Spleen (tissue), 11 donors: ENCODE results near the gene GLRA3. TPM values are rescaled to one million over a fixed set of nuclear protein-coding genes. Genes with fewer than 3 reads are reported as not detected.

ENCODE experiments used
- DNase-seq: peaks from one replicate; pipeline ENCODE4 v3.0.0-alpha.2; 2020
- H3K27ac ChIP-seq, 8 donors: fragments of 200-600 bp; sonication (generic) in 7 of 8; 1 replicate in 4 of 8; 2 replicates in 4 of 8; pipeline versions ENCODE4 v1.5.0 to v1.8.0; 2016 to 2021; ENCODE audit warnings: inconsistent platforms in 4 of 8, mild to moderate bottlenecking in 4 of 8, moderate library complexity in 1 of 8
- H3K27me3 ChIP-seq, 7 donors: fragments of 200-600 bp; sonication (generic) in 6 of 7; replicated peaks in 1 of 7; 1 replicate in 4 of 7; 2 replicates in 3 of 7; pipeline versions ENCODE4 v1.5.0 to v1.8.0; 2016 to 2021; ENCODE audit warnings: inconsistent platforms in 3 of 7, mild to moderate bottlenecking in 1 of 7
- H3K36me3 ChIP-seq, 6 donors: fragments of 200-600 bp; sonication (generic) in 5 of 6; 1 replicate in 4 of 6; 2 replicates in 2 of 6; pipeline versions ENCODE4 v1.5.0 to v1.8.0; 2016 to 2021; ENCODE audit warnings: inconsistent platforms in 2 of 6
- H3K4me1 ChIP-seq, 6 donors: fragments of 200-600 bp; sonication (generic) in 5 of 6; 1 replicate in 3 of 6; 2 replicates in 3 of 6; pipeline versions ENCODE4 v1.5.0 to v1.8.0; 2016 to 2021; ENCODE audit warnings: inconsistent platforms in 3 of 6
- H3K4me3 ChIP-seq, 8 donors: fragments of 200-600 bp; sonication (generic) in 7 of 8; 1 replicate in 4 of 8; 2 replicates in 4 of 8; pipeline versions ENCODE4 v1.5.0 to v1.8.0; 2016 to 2021; ENCODE audit warnings: inconsistent platforms in 4 of 8, mild to moderate bottlenecking in 4 of 8, moderate library complexity in 2 of 8
- H3K9me3 ChIP-seq, 8 donors: fragments of 200-600 bp; sonication (generic) in 7 of 8; 1 replicate in 4 of 8; 2 replicates in 4 of 8; pipeline versions ENCODE4 v1.5.0 to v1.8.0; 2016 to 2021; ENCODE audit warnings: inconsistent platforms in 4 of 8
- POLR2A ChIP-seq, 3 donors: fragments of 450-650 bp; IDR thresholded peaks; one replicate each; pipeline ENCODE4 v1.5.1; 2017; ENCODE audit warnings: antibody characterized with exemption in 3 of 3, mild to moderate bottlenecking in 1 of 3
- POLR2AphosphoS5 ChIP-seq, 3 donors: sonication (generic); formaldehyde crosslinking; IDR thresholded peaks; one replicate each; pipeline ENCODE4 v1.5.1; 2017; ENCODE audit warnings: antibody characterized with exemption in 3 of 3
- WGBS, 5 donors: extraction: QIAGEN DNeasy Blood & Tissue Kit in 3 of 5; methylation state at CpG; one replicate each; pipeline versions ENCODE4 v1.1.5 to v1.1.7; 2013 to 2018; 5-methylcytosine and 5-hydroxymethylcytosine counted together
- intact Hi-C: fragments of 100-400 bp; cut with DNase I; formaldehyde crosslinking; loops from one replicate; pipeline ENCODE4 v1.15.0; 2023; ENCODE audit warnings: low total_unique reads
- polyA plus RNA-seq, 3 donors: library from polyadenylated mRNA; stranded (reverse); fragments of 200-250 nt; gene quantifications; one replicate each; pipeline ENCODE4 v1.2.1, GENCODE V29; 2013
- total RNA-seq, 7 donors: library from RNA; depleted of rRNA in 3 of 7; stranded (reverse); fragments of >200 nt in 3 of 7; fragmentation: NEBNext Ultra II Directional in 4 of 7; extraction: Animal tissue kit (Norgen Biotek cat#: 25700) in 4 of 7; gene quantifications; one replicate each; pipeline versions ENCODE4 v1.1.0 to v1.2.1, GENCODE V29; 2016 to 2021
- TF ChIP-seq, protein P1 (sequence below), 11 experiments: fragments of 200-600 bp in 7 of 11; fragments of 450-650 bp in 4 of 11; sonication (generic) in 4 of 11; IDR thresholded peaks in 8 of 11; conservative IDR thresholded peaks in 3 of 11; 1 replicate in 7 of 11; 2 replicates in 4 of 11; pipeline versions ENCODE4 v1.4.0 to v1.8.0; 2016 to 2021; ENCODE audit warnings: antibody characterized with exemption in 11 of 11, inconsistent platforms in 4 of 11, mild to moderate bottlenecking in 1 of 11
- donor health status: healthy with polysubstance abuse.
- donor health status: DM: no; HTN: no; CAD: no; lungs with moderate emphysema.
- donor health status: DM: no; HTN: no; CAD: no.
- donor health status: Bipolar disorder and iron deficiency.
- donor health status: healthy.
- donor health status: DM: no; HTN: no; CAD: no.
- donor health status: DM: yes; HTN: yes; CAD: no.

GLRA3 gene
- total and polyA plus RNA-seq, 10 donors = 0.02 to 0.20 (median 0.06) TPM; not detected in 2

DNA sequence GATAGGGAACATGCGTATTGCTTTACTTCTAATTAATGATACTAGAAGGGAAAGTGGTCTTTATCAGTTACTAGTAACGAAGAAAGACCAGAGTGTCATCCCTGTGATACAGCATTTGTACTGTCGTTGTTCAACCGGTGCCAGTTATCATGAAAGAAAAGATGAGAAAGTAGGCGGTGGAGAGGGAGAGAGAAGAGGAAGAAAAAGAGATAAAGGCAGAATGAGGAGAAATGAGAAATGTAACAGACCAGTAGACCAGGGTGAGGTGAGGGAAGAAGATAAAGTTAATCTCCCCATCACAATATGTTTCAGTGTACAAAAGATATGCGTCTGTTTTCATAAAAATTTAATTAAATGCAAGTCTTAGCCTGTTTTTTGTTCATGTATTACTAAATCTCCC, 171.6 kb downstream of the GLRA3 start:
- no peaks in the 10 kb centered on the region for H3K27me3 ChIP-seq
- H3K27ac ChIP-seq = no peak overlapping the region
- no peaks in the 10 kb centered on the region for H3K4me1 ChIP-seq
- no peak overlapping the region for H3K4me3 ChIP-seq
- no peak for DNase-seq
- 88 to 94% (median 91%) methylated on average over 6 of the region's 6 CpGs for WGBS, 5 donors
- no peak for TF ChIP-seq POLR2AphosphoS5 (IDR thresholded peaks at IDR 0.05)
- no peak for TF ChIP-seq POLR2A (IDR thresholded peaks at IDR 0.05)
- TF ChIP-seq, protein P1, sequence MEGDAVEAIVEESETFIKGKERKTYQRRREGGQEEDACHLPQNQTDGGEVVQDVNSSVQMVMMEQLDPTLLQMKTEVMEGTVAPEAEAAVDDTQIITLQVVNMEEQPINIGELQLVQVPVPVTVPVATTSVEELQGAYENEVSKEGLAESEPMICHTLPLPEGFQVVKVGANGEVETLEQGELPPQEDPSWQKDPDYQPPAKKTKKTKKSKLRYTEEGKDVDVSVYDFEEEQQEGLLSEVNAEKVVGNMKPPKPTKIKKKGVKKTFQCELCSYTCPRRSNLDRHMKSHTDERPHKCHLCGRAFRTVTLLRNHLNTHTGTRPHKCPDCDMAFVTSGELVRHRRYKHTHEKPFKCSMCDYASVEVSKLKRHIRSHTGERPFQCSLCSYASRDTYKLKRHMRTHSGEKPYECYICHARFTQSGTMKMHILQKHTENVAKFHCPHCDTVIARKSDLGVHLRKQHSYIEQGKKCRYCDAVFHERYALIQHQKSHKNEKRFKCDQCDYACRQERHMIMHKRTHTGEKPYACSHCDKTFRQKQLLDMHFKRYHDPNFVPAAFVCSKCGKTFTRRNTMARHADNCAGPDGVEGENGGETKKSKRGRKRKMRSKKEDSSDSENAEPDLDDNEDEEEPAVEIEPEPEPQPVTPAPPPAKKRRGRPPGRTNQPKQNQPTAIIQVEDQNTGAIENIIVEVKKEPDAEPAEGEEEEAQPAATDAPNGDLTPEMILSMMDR (IDR thresholded peaks at IDR 0.05 in 8 of 11, conservative IDR thresholded peaks at IDR 0.05 in 3 of 11) = no peak
- no peaks in the 10 kb centered on the region for H3K36me3 ChIP-seq
- H3K9me3 ChIP-seq = no peaks in the 10 kb centered on the region
- intact Hi-C loops = no loop called here

DNA sequence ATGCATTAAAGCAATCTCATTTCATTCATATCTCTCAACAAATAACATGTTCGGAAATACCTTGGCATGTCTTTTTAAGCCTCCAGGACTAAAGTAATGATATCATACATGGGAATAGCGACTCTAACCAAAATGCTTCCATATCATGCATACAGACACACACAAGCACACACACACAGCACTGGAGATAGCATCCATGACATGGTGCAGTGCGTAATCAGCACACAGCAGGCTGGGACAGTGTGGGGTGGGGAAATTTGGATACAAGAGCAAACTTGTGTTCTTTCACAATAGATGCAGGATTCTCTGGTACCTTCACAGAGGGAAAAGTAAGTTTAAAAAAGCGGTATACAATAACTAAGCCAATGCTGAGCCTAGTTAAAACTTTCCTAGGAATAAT, 174.4 kb downstream of the GLRA3 start:
- H3K27me3 ChIP-seq = no peaks in the 10 kb centered on the region
- H3K27ac ChIP-seq = no peak overlapping the region
- no peaks in the 10 kb centered on the region for H3K36me3 ChIP-seq
- intact Hi-C loops = no loop called here
- no peaks in the 10 kb centered on the region for H3K9me3 ChIP-seq
- no peaks in the 10 kb centered on the region for H3K4me1 ChIP-seq
- TF ChIP-seq POLR2AphosphoS5 (IDR thresholded peaks at IDR 0.05) (no peak), POLR2A (IDR thresholded peaks at IDR 0.05) (no peak)
- TF ChIP-seq, protein P1 (IDR thresholded peaks at IDR 0.05 in 8 of 11, conservative IDR thresholded peaks at IDR 0.05 in 3 of 11) = no peak
- no peak for DNase-seq
- no peak overlapping the region for H3K4me3 ChIP-seq
- 83 to 91% (median 85%) methylated on average over 4 of the region's 4 CpGs for WGBS, 5 donors

DNA sequence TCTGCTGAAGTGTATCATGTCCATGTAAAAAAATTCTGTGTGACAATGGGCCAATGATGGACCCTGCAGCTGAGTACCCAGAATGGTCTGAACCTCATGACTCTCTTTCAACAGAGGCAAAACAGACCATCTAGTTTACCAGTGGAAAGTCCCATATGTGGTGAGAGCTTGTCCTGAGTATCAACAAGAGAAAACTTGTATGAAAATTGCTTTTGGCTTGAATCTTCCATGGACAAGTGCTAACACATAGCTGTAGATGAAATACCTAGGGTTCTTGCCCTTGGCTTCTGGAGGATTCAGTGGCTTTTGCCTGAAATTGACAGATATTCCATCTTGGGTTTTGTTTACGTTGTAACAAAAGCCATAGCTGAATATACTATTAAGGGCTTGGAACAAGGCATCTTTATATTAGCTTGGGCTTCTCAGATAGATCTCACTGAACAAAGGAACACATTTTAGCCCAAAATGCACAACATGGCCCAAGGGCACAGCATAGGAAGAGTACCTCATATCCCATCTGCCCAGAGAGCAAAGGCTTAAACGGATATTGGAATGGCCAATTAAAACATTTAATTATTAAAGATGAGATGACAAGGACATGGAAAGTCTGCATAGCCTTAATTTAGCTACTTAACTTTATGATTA, 178.2 kb downstream of the GLRA3 start:
- Histone ChIP-seq H3K4me3 (no peak overlapping the region), H3K9me3 (no peaks in the 10 kb centered on the region), H3K27ac (no peak overlapping the region), H3K4me1 (no peaks in the 10 kb centered on the region), H3K36me3 (no peaks in the 10 kb centered on the region), H3K27me3 (no peaks in the 10 kb centered on the region)
- intact Hi-C loops = no loop called here
- TF ChIP-seq POLR2AphosphoS5 (IDR thresholded peaks at IDR 0.05) = no peak
- no peak for TF ChIP-seq POLR2A (IDR thresholded peaks at IDR 0.05)
- TF ChIP-seq, protein P1 (IDR thresholded peaks at IDR 0.05 in 8 of 11, conservative IDR thresholded peaks at IDR 0.05 in 3 of 11) = no peak
- DNase-seq = no peak
- WGBS, 5 donors = 62 to 88% (median 74%) methylated on average over 2 of the region's 2 CpGs

DNA sequence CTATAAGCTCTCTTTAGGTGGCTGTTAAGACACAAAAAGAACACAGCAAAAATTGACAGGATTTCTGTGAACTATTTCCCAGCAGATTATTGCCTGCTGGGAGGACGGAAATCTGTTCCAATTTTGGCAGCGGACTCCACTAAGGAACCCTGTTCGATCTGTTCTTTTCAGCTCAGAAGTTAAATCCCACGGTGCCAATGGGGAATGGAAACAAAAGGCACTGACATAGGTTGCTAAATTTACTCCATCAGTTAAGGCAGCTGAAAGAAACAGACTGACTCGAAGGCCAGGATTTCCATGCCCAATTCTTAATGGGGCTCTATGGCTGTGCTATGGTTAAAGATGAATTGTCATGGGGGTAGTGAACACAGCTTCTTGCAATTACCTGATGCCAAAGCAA, 180.2 kb downstream of the GLRA3 start:
- no peaks in the 10 kb centered on the region for H3K4me1 ChIP-seq
- no peak for DNase-seq
- H3K9me3 ChIP-seq = no peaks in the 10 kb centered on the region
- H3K27me3 ChIP-seq = no peaks in the 10 kb centered on the region
- TF ChIP-seq POLR2A (IDR thresholded peaks at IDR 0.05) (no peak), POLR2AphosphoS5 (IDR thresholded peaks at IDR 0.05) (no peak)
- TF ChIP-seq, protein P1 (IDR thresholded peaks at IDR 0.05 in 8 of 11, conservative IDR thresholded peaks at IDR 0.05 in 3 of 11) = no peak
- WGBS, 5 donors = 83 to 91% (median 86%) methylated on average over 5 of the region's 5 CpGs
- no peak overlapping the region for H3K27ac ChIP-seq
- intact Hi-C loops = no loop called here
- H3K4me3 ChIP-seq = no peak overlapping the region
- no peaks in the 10 kb centered on the region for H3K36me3 ChIP-seq
